Measurements from ENCODE around the gene DHX32.

- TF ChIP-seq POLR2A (IDR thresholded peaks at IDR 0.05) (no peak), CTCF (IDR thresholded peaks at IDR 0.05) (no peak)
Observed at GRCh38 chr10:125817337-125817946, 63.6 kb downstream of the DHX32 start.
